ES-I3 (cell line): ENCODE measurements around the gene MTHFR.
"Not testable (repeated sequence)": the region's sequence is repeated elsewhere in the genome, so short reads cannot be mapped to it uniquely, and the experiment has no call there.

Source experiments
- H3K36me3 ChIP-seq: 2 replicates; pipeline ENCODE4 v1.6.1; 2013; ENCODE audit warnings: mild to moderate bottlenecking, low read length, control low read depth, moderate library complexity; ENCODE audit not compliant: insufficient read depth
- H3K4me1 ChIP-seq: 2 replicates; pipeline ENCODE4 v1.6.1; 2013; ENCODE audit warnings: mild to moderate bottlenecking, control low read depth, low read length; ENCODE audit not compliant: insufficient read depth
- H3K9ac ChIP-seq: 2 replicates; pipeline ENCODE4 v1.6.1; 2013; ENCODE audit warnings: low read depth, mild to moderate bottlenecking, low read length, moderate library complexity
- H3K9me3 ChIP-seq: 2 replicates; pipeline ENCODE4 v1.6.1; 2013; ENCODE audit warnings: mild to moderate bottlenecking, low read length, moderate library complexity; ENCODE audit not compliant: control insufficient read depth, insufficient read depth

MTHFR gene

GRCh38 chr1:11813021-11813420 is 7.3 kb upstream of the MTHFR start:
- no peaks in the 10 kb centered on the region for H3K4me1 ChIP-seq
- H3K9me3 ChIP-seq, result no peaks in the 10 kb centered on the region
- H3K36me3 ChIP-seq, result peaks cover 24% of the 10 kb centered on the region; the same call in 1 of the 2 replicates
- no peak overlapping the region for H3K9ac ChIP-seq

GRCh38 chr1:11807133-11807532 is 1.4 kb upstream of the MTHFR start:
- Histone ChIP-seq H3K9me3 (no peaks in the 10 kb centered on the region), H3K9ac (peak overlapping the region; percentile 89; the same call in 1 of the 2 replicates), H3K4me1 (peaks cover 22% of the 10 kb centered on the region), H3K36me3 (peaks cover 4% of the 10 kb centered on the region)

- Histone ChIP-seq H3K36me3 (peaks cover 4% of the 10 kb centered on the region), H3K4me1 (peaks cover 26% of the 10 kb centered on the region), H3K9ac (peak overlapping the region; percentile 89), H3K9me3 (no peaks in the 10 kb centered on the region)
These were observed 658 bp upstream of the MTHFR start for GRCh38 chr1:11806307-11806936.

GRCh38 chr1:11804666-11805421 is 920 bp downstream of the MTHFR start:
- Histone ChIP-seq H3K36me3 (peaks cover 6% of the 10 kb centered on the region; the same call in 1 of the 2 replicates), H3K4me1 (peaks cover 26% of the 10 kb centered on the region), H3K9me3 (no peaks in the 10 kb centered on the region), H3K9ac (peak overlapping the region; percentile 84)

GRCh38 chr1:11803924-11804665 is 1.7 kb downstream of the MTHFR start:
- not testable (repeated sequence) for H3K36me3 ChIP-seq
- peak overlapping the region; percentile 84; the same call in 1 of the 2 replicates for H3K9ac ChIP-seq

GRCh38 chr1:11802973-11803885 is 2.5 kb downstream of the MTHFR start:
- peak overlapping the region; percentile 49; the same call in 1 of the 2 replicates for H3K9ac ChIP-seq
- H3K4me1 ChIP-seq, result peaks cover 26% of the 10 kb centered on the region
- no peaks in the 10 kb centered on the region for H3K9me3 ChIP-seq
- H3K36me3 ChIP-seq, result peaks cover 6% of the 10 kb centered on the region; the same call in 1 of the 2 replicates

More at GRCh38 chr1:11803924-11804665, 1.7 kb downstream of the MTHFR start:
- H3K4me1 ChIP-seq, result peaks cover 26% of the 10 kb centered on the region
- not testable (repeated sequence) for H3K9me3 ChIP-seq

- Histone ChIP-seq H3K9me3 (no peaks in the 10 kb centered on the region), H3K36me3 (peaks cover 6% of the 10 kb centered on the region; the same call in 1 of the 2 replicates), H3K4me1 (peaks cover 26% of the 10 kb centered on the region), H3K9ac (peak overlapping the region; percentile 49; the same call in 1 of the 2 replicates)
These were observed 3.2 kb downstream of the MTHFR start for GRCh38 chr1:11802616-11802972.

- peaks cover 15% of the 10 kb centered on the region; the same call in 1 of the 2 replicates for H3K4me1 ChIP-seq
- H3K36me3 ChIP-seq, result 0 out of 2 replicates have a peak, but pooled peaks cover 2% of the 10 kb centered on the region
- no peaks in the 10 kb centered on the region for H3K9me3 ChIP-seq
- no peak overlapping the region for H3K9ac ChIP-seq
These were observed 4.9 kb downstream of the MTHFR start for GRCh38 chr1:11800756-11801433.

GRCh38 chr1:11800391-11800755 is 5.4 kb downstream of the MTHFR start:
- Histone ChIP-seq H3K4me1 (peaks cover 15% of the 10 kb centered on the region; the same call in 1 of the 2 replicates), H3K36me3 (0 out of 2 replicates have a peak, but pooled peaks cover 2% of the 10 kb centered on the region), H3K9ac (no peak overlapping the region), H3K9me3 (no peaks in the 10 kb centered on the region)

- Histone ChIP-seq H3K4me1 (peaks cover 15% of the 10 kb centered on the region; the same call in 1 of the 2 replicates), H3K9ac (no peak overlapping the region), H3K9me3 (no peaks in the 10 kb centered on the region), H3K36me3 (0 out of 2 replicates have a peak, but pooled peaks cover 2% of the 10 kb centered on the region)
These were observed 5.9 kb downstream of the MTHFR start for GRCh38 chr1:11799896-11800295.

GRCh38 chr1:11799099-11799498 is 6.7 kb downstream of the MTHFR start:
- H3K9ac ChIP-seq, result no peak overlapping the region
- no peaks in the 10 kb centered on the region for H3K9me3 ChIP-seq
- peaks cover 11% of the 10 kb centered on the region; the same call in 1 of the 2 replicates for H3K4me1 ChIP-seq
- 0 out of 2 replicates have a peak, but pooled peaks cover 2% of the 10 kb centered on the region for H3K36me3 ChIP-seq

- H3K36me3 ChIP-seq, result 0 out of 2 replicates have a peak, but pooled peaks cover 2% of the 10 kb centered on the region
- H3K9ac ChIP-seq, result no peak overlapping the region
- H3K9me3 ChIP-seq, result no peaks in the 10 kb centered on the region
- peaks cover 7% of the 10 kb centered on the region; the same call in 1 of the 2 replicates for H3K4me1 ChIP-seq
These were observed 8.1 kb downstream of the MTHFR start for GRCh38 chr1:11797525-11798216.
